Astrocyte of the cerebellum (primary cell): Measurements from ENCODE around the gene MRPL14.
A peak's percentile ranks its signal among the peaks of the same experiment; 100 is the strongest.

Experiments used
- DNase-seq: peaks from one replicate; pipeline ENCODE4 v3.0.0-alpha.2; 2011; ENCODE audit warnings: low read depth
- H3K4me3 ChIP-seq: 2 replicates; pipeline ENCODE4 v1.5.1; 2011; ENCODE audit warnings: mild to moderate bottlenecking, low read depth, low read length, moderate library complexity
- in situ Hi-C: cut with HindIII; loops from 2 replicates; pipeline ENCODE4 v1.10.0; 2017; ENCODE audit warnings: low sequenced_read_pairs
- TF ChIP-seq, protein P1 (sequence below): IDR thresholded peaks from 2 replicates; pipeline ENCODE4 v1.5.1; 2012; ENCODE audit warnings: low read length, low read depth, moderate library complexity, mild to moderate bottlenecking; ENCODE audit errors: missing control alignments

The MRPL14 gene

DNA sequence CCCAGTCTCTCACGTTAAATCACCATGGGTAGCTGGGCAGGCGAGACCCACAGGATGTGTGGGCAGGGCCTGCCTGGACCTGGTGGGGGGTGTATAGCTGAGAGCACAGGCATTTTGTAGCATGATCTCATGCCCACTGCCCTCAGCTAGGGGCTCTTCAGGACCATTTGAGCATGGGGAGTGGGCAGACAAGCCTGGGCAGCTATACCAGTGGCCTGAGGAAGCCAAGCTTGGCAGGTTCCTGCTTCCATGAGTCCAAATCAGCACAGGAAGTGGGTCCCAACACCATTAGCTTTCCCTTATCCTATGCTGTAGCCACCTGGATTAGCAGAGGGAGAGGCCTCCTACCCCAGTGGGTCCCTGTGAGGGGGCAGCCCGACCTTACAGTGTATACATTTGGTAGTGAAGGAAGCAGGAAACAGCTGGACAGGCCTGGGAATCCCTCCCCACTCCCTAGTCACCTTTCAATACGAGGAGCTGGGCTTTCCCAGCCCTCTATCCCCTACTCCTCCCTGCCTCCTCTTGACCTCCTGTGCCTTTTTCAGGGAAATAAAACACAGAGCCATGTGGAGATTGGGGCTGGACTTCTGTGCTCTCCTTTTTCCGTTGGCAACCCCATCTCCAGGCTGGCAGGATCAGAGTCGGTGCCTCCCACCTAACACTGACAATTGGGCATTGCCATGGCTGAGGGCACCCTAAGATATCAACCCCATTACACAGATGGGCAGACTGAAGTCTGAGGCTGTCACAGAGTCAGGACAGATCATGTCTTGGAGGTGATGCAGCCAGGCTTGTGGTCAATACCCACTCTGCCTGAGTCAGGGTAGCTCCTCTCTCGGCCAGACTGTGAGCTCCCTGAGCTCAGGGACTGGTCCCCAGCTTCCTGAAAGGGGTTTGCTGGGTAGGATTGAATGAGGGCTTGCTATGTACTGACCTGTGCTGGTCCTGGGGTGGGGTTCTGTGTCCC is 59.8 kb downstream of the MRPL14 start:
- in situ Hi-C loops, result no loop called here
- TF ChIP-seq, protein P1, sequence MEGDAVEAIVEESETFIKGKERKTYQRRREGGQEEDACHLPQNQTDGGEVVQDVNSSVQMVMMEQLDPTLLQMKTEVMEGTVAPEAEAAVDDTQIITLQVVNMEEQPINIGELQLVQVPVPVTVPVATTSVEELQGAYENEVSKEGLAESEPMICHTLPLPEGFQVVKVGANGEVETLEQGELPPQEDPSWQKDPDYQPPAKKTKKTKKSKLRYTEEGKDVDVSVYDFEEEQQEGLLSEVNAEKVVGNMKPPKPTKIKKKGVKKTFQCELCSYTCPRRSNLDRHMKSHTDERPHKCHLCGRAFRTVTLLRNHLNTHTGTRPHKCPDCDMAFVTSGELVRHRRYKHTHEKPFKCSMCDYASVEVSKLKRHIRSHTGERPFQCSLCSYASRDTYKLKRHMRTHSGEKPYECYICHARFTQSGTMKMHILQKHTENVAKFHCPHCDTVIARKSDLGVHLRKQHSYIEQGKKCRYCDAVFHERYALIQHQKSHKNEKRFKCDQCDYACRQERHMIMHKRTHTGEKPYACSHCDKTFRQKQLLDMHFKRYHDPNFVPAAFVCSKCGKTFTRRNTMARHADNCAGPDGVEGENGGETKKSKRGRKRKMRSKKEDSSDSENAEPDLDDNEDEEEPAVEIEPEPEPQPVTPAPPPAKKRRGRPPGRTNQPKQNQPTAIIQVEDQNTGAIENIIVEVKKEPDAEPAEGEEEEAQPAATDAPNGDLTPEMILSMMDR, result no peak
- no peak for DNase-seq
- no peak overlapping the region for H3K4me3 ChIP-seq

DNA sequence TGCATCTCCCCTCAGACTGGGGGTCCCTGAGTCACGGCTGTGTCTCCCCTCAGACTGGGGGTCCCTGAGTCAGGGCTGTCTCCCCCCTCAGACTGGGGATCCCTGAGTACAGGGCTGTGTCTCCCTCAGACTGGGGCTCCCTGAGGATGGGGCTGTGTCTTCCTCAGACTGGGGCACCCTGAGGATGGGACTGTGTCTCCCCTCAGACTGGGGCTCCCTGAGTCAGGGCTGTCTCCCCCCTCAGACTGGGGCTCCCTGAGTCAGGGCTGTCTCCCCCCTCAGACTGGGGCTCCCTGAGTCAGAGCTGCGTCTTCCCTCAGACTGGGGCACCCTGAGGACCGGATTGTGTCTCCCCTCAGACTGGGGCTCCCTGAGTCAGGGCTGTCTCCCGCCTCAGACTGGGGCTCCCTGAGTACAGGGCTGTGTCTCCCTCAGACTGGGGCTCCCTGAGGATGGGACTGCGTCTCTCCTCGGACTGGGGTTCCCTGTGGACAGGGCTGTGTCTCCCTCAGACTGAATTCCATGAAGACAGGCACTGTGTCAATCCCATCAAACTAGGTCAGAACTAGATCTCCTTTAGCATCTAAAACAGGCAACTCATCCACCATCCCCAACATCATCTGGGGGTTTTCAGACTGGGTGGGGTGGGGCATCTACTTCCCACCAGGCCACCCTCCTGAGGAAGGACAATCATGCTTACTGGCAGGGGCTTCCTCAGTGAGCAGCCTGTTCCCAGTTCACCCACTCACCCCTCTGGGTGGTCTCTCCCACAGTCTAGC is 60.7 kb downstream of the MRPL14 start:
- TF ChIP-seq, protein P1, result no peak
- no peak for DNase-seq
- H3K4me3 ChIP-seq, result no peak overlapping the region
- in situ Hi-C loops, result no loop called here

DNA sequence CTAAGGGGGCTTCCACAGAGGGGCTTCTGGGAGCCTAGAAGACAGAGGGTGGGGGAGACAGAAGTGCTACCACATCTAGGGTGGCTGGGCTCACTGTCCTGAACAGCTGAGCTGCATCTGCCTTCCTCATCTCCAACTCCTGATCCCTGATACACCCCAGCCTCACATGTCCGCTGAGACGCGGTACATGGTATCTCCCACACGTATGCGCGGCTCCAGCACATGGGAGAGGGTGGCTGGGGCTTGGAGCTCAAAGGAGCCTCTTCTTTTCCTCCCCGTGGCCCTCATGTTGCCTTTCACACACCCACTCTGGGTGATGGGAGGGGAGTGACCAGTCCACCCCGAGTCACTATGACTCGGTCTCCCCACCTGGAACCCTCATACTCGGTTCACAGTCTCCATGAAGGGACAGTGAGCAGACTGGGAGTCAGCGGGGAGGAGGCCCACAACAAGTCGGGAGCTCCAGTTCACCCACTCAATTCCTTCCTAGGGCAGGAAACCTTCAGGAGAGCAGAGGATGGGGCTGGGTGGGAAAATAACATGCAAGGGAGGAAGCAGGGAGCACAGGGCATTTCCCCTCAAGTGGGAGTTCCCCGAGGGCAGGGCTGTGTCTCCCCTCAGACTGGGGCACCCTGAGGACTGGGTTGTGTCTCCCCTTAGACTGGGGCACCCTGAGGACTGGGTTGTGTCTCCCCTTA is 61.7 kb downstream of the MRPL14 start:
- TF ChIP-seq, protein P1, result no peak
- DNase-seq, result no peak
- in situ Hi-C loops, result no loop called here
- no peak overlapping the region for H3K4me3 ChIP-seq

DNA sequence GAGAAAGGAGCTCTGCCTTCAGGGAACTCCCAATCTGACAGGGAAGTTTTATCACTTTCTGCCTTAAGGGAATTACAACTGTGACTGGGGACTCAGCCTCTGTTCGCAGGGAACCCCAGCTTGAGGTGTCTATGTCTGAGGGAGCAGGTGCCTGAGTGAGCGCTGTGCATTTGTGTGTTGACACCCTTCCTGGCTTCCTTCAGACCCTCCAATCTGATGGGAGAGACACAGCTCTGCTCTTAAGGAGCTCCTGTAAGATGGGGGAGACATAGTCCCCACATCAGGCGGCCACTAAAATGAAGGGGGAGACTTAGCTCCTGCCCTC is 62.3 kb downstream of the MRPL14 start:
- in situ Hi-C loops, result loop anchor here (5.0 kb wide), 1 partner anchor 53 kb away; no protein-coding TSS in a partner anchor
- H3K4me3 ChIP-seq, result no peak overlapping the region
- TF ChIP-seq, protein P1, result no peak
- no peak for DNase-seq

DNA sequence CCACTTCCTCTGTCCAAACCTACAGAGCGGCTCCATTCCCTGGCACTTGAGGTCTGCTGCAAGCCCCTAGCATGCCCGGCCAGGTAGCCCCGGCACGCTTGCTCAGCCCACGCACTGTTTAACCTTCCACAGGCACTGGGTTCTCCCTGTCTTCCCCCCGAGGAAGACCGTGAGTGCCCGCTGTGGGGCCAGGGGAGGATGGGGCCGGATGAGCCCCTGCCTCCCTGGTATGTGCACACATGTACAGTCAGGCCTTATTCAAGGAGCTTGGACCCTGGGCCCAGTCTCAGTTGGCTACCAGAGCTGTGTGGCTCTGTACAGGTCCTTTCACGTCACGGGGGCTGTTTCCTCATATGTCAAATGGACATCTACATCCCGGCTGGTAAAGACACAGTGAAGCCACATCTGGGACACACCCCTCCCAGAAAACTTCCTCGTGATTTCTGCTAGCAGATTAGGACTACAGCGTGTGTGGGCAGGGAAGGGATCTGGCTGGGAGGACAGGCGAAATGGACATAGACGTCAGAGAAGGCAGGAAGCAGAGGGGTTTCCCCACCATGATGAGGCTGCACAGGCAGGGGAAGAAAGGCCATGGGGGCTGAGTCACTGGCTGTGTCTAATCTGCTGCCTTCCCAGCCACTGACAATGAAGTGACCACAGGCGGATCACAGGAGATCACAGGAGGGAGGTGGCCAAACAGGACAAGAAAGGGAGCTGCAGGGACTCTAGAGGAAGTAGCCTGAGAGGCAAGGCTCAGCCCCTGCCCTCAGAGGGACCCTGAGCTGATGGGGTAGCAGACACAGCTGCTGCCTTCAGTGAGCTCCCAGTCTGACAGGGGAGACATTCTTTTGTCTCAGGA is 62.9 kb downstream of the MRPL14 start:
- in situ Hi-C loops, result loop anchor here (5.0 kb wide), 1 partner anchor 52 kb away; no protein-coding TSS in a partner anchor
- no peak overlapping the region for H3K4me3 ChIP-seq
- TF ChIP-seq, protein P1, result no peak
- DNase-seq, result peak; percentile 82
